HG03571 (cell line): Measurements from ENCODE around the gene CCDC88C.
"Not testable (repeated sequence)": the region's sequence is repeated elsewhere in the genome, so short reads cannot be mapped to it uniquely, and the experiment has no call there.

Experiments
- ATAC-seq: cut with Tn5 transposase; IDR thresholded peaks from one replicate; pipeline ENCODE4 v1.9.1; 2021; ENCODE audit not compliant: unreplicated experiment

The CCDC88C gene

DNA sequence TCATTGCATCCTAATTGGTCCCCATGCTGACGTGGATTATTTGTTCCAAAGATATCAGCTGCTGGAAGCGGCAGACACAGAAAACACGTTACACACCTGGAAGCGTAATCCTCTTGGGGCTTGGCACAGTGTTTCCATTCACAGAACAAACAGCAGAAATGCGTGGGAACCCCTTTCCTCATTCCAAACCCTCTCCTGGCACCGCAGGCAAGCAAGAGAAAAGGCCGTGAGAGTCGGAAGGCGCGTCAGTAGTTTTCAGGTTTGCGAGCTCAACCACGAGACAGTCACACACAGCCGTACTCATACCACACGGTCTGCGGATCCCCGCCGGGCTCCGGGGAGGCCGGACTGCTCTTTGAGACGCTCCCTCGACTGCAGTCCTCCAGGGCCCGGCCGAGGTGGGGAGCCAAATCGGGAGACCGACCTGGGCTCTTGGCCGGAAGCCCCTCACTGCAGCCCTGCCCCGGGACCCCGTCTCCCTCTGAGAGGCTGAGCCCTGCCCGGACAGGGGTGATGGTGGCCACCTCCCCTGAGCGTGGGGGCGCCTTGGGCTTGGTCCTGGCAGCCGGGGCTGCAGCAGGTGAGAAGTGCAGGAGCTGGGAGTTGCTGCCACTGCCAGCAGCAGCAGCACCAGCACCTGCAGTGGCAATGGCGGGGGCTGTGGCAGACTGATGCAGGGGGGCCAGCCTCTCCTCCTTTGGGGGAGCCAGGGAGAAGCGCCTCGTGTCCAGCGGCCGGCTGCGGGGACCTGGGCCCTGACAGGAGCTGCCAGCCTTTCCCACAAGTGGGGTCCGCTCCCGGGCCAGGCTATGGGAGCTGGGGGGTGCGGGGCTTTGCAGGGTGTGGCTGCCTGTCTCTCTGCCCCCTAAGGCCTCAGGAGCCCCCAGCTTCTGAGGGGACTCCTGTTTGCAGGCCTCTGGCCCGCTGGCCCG lies 145.0 kb downstream of the CCDC88C start:
- ATAC-seq, result no peak

DNA sequence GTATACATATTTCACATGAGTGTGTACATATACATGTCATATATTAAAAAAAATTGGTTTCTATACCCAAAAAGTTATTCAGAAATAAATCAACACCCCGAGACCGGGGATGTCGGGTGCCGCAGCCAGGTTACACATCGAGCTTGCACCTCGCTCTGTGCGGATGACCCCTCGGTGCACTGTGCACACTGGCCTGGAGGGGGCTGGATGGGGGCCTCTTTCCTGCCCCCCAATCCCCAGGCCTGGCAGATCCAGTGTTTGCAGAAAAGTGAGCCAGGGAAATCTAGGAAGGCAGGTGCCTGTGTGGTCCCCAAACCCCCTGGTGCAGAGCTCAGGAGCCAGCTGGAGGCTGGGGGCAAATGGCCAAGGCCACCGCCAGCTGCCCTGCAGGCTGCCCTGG lies 146.0 kb downstream of the CCDC88C start:
- no peak for ATAC-seq

DNA sequence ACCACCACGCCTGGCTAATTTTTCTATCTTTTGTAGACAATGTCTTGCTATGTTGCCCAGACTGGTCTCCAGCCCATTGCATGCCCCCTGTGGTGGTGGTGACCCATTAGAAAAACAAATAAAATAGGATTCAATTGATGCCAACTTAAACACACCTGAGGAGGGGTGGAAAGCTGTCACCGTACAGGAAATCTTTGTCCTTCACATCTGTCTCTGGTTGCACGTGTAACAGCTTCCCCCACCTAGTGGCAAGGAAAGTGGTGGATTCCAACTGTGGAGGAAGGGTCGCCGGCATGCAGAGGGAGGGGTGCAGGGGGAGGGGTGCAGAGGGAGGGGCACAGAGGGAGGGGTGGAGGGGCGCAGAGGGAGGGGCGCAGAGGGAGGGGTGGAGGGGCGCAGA lies 147.0 kb downstream of the CCDC88C start:
- ATAC-seq, result no peak

DNA sequence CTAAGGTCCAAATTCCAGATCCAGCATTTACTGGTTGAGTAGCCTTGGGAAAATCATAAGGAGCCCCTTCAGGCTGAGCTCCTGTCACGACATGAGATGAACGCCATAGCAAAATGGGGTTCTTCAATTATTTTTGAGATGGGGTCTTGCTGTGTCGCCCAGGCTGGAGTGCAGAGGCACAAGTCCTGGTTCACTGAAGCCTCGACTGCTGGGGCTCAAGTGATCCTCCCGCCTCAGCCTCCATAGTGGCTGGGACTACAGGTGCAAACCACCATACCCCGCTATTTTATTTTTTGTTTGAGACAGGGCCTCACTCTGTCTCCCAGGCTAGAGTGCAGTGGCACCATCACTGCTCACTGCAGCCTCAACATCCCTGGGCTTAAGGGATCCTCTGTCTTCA lies 147.4 kb downstream of the CCDC88C start:
- ATAC-seq, result no peak

DNA sequence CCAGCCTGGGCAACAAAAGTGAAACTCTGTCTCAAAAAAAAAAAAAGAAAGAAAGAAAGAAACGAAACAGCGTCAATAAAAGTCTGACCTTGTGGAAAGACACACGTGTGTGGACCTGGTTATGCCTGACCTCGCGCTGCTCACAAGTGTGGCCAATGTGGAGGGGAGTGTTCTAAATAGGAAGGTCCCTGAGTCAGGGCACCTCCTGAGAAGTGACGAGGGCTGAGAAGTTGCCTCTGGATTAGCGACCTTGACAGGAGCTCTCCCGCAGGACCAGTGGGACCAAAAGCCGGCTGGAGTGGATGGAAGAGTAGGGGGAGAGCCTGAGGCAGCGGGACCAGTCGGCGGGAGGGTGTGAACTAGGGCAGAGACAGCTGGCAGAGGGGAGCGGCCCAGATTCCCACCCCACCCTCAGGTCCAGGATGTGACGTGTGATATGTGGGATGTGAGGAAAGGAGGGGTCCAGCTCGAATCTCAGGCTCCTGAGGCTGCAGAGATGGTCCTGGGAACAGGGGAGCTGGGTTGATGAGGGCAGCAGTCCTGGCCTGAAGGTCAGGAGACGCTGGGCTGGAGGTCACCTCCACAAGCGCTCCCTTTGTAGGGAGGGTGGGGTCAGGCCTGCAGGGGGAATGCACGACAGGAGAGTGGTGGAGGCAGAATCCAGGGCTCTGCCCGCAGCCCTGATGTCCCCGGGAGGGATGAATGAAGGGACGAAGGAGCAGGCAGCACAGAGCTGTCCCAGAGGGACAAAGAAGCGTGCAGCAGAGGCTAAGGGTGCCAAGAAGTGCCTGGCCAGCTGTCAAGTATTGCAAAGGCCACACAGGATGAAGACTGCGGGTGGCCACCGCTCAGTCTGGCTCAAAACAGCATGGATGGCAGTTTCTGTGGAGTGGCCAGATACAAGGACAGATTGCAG lies 148.3 kb downstream of the CCDC88C start:
- ATAC-seq, result no peak

DNA sequence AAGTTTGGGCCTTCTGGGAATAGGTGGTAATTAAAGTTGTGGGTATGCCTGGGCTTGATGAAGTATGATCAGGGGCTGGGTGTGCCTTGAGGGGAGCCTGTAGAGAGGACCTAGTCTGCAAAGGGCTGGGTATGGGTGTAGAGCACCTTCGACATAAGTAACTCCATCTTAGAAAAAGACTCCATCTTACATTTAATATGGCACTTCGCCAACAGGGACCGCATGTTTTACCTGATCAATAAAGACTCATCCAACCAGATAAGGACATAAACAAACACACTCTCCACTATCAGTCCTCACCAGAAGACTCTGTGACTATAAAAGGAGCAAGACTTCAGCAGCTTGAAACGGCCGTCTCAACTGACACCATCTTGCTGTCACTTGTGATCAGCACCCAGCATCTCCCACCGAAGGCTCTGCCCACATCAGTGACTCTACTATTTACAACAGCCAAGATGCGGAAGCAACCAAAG lies 149.6 kb downstream of the CCDC88C start:
- ATAC-seq, result no peak

DNA sequence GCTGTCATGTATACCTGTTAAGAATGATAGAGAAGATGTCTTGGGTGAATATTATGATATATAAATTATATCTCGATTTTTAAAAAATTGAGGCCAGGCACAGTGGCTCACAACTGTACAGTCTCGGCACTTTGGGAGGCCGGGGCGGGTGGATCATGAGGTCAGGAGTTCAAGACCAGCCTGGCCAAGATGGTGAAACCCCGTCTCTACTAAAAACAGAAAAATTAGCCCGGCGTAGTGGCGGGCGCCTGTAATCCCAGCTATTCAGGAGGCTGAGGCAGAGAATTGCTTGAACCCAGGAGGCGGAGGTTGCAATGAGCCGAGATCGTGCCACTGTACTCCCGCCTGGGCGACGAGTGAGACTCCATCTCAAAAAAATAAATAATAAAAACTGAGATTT lies 151.3 kb downstream of the CCDC88C start:
- ATAC-seq, result not testable (repeated sequence)

DNA sequence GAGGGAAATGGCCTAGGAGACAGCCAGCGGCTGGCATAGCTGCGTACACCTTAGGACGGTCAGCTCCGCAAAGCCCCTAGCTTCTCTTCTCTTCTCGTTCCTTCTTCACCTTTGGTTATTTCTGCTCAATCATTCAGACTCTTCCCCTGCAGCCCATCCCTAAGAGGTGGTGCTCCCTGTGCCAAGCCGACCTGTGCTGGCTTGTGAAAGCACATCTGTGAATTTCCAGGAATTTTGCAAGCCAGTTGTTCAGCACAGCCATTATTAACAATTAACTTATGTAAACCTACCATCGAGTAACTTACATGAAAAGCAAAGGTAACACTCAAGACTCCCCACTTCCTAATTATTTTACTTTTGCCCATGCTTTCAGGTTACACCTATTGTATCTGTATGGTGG lies 152.2 kb downstream of the CCDC88C start:
- no peak for ATAC-seq

DNA sequence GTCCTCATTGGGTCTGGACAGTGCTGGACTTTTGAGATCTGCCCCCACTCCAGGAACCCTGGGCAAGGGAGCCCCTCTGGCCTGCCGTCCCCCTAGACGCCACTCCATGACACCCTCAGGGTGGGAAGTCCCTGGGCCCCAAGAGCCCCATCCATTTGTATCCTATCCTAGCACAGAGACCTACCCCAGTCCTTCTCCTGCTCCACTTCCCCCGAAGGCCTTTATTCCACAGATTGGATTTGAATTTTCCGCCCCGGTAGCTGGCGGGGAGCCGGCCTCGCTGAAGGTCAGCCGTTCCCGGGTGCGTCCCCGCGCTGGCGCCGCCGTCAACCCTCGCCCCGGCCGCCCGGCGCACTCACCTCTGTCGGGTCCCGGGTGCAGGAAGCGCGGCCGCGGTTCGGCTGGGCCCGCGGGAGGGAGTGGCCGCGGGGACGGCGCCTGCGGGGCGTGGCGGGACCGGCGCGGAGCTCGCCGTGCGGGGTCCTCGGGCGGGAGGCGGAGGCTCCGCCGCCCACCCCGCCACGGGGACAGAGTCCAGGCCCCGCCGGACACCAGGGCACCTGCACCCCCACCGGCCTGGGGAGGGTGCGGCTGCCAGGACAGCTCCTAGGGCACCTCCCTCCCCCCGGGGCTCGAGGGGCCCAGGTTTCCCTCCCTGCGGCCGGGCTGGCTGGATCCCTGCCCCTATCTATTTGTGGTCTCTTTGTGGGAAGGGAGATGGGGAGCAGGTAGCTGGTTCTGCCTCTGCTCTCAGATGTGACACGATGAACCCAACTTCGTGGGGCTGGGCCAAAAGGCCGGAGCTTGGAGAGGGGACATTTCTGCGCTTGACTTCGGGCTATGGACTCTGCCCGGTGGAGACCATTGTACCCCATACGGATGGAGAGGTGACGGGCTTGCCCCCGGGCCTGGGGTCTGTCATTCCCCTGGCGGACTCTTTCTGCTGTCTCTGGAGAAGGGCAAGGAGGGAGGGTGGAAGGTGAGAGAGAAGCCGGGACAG lies 153.2 kb downstream of the CCDC88C start:
- ATAC-seq, result no peak

DNA sequence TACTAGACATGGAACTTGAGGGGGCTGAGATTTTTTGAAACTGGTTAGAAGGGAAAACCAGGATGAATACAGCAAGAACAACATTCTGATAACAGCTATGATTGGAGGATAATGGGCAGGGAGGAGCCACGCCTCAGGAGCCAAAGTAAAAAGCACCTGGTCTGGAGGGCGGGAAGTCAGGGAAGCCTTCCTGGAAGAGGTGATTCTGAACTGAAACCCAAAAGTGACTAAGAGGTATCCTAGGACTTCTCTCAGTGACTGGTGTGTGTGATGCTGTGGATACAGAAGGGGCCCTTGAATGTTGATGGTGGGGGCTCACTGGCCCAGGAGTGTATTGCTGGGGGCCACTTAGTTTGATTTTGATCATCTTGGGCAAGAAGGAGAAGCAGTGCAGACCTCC lies 154.3 kb downstream of the CCDC88C start:
- no peak for ATAC-seq

DNA sequence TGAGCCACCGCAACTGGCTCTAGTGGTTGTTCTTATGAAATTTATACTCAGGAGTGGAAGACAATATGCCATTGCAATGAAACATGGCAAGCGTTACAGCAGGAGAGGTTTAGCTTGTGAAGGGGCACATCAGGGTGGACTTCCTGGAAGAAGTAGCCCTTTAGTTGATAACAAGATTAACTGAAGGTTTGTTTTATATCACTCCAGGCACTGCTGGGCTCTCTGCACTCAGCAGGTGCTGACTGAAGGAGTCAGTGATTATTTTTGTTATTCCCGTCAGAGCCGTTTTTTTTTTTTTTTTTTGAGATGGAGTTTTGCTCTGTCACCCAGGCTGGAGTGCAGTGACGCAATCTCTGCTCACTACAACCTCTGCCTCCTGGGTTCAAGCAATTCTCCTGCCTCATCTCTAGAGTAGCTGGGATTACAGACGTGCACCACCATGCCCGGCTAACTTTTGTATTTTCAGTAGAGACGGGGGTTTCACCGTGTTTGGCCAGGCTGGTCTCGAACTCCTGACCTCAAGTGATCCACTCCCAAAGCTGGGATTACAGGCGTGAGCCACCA lies 155.6 kb downstream of the CCDC88C start:
- ATAC-seq, result no peak

DNA sequence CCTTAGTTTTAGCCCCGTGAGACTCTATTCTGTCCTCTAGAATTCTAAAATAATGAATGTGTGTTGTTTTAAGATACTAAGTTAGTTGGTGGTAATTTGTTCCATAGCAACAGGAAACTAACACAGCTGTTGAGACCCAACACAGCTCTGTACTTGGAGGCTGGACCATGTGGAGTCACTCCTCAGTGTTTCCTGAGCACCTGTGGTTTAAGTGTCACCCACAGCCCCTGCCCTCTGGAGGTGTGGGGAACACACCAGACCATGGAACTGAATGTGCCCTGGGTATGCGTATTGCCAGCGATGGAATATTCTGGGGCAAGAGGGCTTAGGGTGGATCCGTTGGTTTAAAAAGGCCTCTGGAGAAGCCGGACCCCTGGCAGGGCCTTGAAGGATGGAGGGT lies 156.5 kb downstream of the CCDC88C start:
- no peak for ATAC-seq

DNA sequence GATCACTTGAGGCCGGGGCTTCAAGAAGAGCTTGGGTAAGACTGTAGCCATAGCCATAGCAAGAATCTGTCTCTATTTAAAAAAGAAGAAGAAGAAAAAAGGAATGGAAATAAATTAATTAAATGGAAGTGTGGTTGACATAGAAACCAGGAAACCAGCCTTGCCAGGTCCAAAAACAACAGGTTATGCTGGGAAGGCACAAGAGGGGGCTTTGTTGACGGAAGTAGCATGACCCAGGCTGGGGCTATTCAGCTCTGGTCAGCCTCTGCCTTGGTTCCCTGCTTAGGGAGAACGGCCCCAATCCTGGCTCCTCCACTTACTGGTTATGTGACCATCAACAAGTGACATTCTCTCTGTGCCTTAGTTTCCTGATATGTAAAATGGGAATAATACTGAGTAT lies 158.7 kb downstream of the CCDC88C start:
- ATAC-seq, result no peak

DNA sequence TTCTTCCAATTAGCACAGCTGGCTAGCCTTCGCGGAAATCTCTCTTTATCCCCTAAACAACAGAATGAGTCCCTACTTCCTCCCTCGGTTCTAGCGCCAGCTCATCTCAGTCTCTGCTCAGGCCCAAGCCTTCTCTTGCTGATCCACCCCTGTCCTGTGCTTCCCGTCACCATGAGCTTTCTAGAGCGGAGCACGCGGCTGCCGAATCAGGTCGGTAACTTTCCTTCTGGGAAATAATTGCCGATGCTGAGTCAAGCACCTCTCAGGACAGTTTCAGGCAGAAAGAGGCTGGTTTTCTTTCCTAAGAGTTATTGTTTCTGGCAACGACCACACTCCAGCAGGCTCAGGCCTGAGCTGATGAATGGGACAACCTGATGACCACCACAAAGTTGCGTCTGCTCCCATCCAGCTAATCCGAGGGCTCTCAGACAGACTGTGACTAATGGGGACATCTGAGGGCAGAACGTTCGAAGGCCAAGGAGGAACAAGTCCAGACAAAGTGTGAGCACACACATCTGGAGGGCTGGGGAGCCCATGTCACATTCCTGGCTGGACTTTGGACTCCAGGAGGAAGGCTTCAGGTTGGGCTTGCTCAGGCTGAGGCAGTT lies 159.5 kb downstream of the CCDC88C start:
- no peak for ATAC-seq

DNA sequence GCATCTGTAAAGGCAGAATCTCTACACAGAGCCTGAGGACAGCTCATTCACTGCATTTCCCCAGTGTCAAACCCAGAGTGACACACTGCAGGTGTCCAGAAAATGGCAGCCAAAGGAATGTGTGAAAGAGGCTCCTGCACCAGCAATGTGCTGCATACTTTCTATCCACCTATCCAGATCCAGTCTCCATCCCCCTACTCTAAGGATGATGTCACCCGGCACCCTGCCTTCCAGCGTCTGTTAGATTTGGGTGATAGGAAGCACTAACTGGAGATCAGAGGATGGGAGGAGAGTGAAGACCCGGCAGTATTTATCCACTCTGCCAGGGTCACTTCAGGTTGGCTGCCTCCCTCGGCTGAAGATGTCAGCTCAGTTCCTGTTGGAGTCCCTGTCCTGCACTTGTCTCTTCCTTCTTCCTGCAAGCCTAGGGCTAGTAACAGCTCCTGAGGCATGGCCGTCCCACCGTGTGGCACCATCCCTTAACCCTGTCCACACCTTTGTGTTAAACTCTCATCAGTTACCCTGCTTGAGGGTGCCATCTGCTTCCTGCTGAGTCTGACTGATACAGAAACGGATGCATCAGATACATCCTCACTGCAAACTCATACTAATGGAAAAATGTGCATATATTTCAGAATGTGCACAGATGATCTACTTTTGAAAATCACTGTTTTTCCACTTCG lies 160.2 kb downstream of the CCDC88C start:
- ATAC-seq, result no peak

DNA sequence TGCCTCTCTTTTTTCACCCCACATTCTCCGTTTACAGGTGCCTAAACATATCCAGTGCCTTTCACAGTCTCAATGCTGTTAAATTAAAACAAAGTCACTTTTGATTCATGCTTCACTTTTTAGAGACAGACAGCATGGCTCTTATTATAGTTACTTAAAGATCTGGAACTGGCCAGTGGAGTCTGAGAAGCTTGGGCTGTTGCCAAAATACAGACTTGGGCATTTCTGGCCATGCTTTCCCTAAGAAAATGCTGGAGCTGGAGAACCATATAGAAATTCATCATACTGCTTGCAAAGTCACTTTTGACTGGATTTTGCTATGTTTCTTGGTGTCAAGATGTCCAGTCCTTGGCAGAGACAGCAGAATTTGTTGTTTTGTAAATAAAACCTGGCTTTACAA lies 161.0 kb downstream of the CCDC88C start:
- ATAC-seq, result no peak

DNA sequence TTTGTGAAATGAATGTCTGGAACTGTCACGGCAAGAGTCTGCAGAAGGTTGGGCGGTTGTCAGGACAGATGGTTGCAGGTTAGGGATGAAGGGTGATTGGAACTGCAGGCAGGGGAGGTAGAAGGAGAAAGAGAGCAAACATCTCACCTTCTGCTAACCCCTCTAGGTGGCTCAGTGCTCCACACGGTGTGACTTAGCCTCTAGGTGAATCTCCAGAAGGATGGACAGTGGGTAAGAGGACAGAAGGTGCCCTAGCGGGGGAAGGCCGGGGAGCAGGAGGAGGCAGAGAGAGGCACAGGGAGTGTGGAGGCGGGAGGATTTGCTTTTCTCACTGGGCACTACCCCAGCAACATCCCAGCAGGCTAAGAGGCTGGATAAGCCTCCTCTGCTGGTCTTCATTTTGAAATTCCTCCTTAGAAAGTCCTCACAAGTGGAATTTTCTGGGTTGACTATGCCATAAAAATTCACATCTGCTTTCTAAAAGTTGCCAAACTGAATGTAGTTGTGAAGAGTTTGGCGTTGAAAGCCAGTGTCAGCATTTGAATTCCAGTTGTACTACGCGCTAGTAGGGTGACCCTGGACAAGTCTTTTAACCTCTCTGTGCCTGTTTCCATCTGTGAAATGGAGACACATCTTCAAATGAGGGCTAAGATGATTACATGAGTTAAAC lies 162.5 kb downstream of the CCDC88C start:
- ATAC-seq, result no peak

DNA sequence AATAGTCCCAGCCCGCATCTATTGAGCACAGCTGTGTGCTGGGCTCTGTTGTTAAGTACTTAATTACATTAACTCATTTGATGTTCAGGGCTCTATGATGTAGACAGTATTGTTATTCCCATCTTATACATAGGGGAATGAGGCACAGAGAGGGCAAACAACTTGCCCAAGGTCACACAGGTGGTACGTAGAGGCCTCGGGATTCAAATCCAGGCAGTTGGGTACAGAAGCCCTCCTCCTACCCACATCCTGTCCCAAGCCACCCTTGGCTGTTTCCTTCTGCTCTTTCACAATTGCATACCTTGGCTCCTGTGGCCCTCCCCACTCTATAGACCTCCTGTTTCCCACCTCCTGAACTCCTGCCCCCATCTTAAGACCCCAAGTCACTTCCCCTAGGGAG lies 163.2 kb downstream of the CCDC88C start:
- ATAC-seq, result no peak
